ENCODE data around the gene FAM117A.

DNA sequence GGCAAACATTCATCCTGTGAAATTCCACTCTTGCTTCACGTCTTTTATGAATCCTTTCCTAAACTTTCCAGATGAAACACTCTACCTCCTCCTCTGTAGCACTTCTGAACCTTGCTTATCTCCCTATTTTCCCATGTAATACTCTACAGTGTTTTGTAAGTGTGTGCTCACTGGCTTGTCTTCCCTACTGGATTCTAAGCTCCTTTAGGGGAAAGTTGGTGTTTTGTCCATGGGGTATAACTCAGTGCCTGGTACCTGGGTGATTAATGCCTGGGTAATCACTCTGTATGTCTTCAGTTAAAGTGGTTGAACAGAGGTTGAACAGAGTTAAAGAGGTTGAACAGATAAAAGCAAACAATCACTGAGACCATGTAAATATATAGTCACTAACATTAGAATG lies 20.7 kb upstream of the FAM117A start:
- TF ChIP-seq POLR2A (IDR thresholded peaks at IDR 0.05) = no peak
- TF ChIP-seq, protein P1, sequence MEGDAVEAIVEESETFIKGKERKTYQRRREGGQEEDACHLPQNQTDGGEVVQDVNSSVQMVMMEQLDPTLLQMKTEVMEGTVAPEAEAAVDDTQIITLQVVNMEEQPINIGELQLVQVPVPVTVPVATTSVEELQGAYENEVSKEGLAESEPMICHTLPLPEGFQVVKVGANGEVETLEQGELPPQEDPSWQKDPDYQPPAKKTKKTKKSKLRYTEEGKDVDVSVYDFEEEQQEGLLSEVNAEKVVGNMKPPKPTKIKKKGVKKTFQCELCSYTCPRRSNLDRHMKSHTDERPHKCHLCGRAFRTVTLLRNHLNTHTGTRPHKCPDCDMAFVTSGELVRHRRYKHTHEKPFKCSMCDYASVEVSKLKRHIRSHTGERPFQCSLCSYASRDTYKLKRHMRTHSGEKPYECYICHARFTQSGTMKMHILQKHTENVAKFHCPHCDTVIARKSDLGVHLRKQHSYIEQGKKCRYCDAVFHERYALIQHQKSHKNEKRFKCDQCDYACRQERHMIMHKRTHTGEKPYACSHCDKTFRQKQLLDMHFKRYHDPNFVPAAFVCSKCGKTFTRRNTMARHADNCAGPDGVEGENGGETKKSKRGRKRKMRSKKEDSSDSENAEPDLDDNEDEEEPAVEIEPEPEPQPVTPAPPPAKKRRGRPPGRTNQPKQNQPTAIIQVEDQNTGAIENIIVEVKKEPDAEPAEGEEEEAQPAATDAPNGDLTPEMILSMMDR (IDR thresholded peaks at IDR 0.05) = no peak
